HG02970 (cell line): ENCODE measurements around the gene AFF3.
"Not testable (repeated sequence)": the region's sequence is repeated elsewhere in the genome, so short reads cannot be mapped to it uniquely, and the experiment has no call there.

Experiments used
- ATAC-seq: cut with Tn5 transposase; IDR thresholded peaks from one replicate; pipeline ENCODE4 v1.9.1; 2021; ENCODE audit warnings: mild to moderate bottlenecking, moderate library complexity, moderate number of reproducible peaks; ENCODE audit not compliant: unreplicated experiment, low FRiP score

AFF3 gene

DNA sequence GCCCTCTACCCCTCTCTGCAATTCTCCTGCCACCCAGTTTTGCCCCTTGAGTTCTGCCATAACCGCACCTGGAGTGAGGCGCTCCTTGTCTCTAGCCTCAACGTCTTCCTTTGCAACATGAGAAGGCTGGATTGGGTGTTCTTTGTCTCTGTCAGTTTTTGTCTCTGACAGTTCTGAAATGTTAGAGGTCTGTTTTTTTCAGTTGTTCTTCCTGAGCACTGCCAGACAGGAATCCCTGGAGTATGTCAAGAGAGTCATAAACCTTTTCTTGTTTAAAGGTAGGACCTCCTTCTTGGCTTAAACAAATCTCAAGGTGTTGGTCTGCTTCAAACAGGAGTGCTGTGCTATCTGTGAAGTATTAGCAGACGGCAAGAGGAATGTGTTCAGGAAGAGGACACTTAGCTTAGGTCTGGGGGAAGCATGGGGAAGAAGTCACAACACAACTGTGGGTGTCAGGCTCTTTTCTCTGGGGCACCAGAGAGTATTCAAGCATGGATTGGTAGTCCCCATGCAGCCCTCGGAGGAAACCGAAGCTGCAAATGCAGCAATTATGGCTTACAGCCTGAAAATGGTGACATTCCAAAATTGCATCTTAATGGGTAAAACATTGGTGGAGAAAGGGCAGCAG, 32.3 kb downstream of the AFF3 start:
- no peak for ATAC-seq

DNA sequence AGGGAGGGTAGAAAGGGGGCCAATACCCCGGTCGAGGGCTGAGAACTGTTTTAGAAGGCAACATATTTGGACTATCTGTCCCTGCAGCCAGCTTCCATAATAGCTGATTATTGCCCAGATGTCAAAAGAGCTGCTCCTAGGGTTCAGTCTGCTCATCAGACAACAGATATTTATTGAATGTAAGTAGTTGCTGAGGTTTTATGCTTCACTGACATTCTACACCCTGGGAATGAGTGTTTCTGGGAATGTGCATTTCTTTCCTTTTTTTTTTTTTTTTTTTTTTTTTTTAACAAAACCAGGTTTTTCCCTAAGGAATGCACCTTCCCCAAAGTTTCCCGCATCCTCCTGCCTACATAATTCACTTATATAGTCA, 33.8 kb downstream of the AFF3 start:
- ATAC-seq = not testable (repeated sequence)

DNA sequence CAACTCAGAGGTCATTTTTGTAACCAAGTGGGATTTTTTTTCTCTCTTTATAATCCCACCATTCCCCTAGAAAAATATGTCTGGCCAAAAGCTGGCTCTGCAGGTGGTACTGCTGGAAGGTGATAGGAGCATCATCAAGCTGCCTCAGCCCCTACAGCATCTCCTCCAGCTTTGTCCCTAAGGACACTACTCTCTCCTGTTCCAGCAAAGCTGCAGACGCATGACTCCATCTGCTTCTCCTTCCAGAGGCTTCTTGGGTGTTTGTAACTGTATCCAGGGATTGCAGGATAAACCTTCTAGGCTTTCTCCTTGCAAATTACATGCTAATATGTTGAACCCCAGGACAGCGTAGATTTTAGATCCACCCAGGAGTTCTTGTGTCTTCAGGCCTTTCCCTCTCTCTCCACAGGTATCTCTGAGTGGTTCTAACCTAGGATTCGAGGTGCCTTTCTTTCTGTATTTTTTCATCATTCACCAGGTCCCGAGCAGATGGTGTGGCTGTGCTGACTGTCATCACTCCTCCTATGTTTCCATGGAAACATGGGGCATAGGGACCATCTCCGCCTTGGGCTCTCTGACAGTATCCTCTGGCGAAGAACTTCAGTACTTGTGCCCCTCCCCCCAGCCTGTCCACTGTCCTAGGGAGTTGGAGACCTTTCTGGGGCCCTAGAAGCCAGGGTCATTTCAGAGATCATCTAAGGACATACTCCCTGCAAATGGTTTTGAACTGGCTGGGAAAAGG, 34.3 kb downstream of the AFF3 start:
- ATAC-seq = no peak

DNA sequence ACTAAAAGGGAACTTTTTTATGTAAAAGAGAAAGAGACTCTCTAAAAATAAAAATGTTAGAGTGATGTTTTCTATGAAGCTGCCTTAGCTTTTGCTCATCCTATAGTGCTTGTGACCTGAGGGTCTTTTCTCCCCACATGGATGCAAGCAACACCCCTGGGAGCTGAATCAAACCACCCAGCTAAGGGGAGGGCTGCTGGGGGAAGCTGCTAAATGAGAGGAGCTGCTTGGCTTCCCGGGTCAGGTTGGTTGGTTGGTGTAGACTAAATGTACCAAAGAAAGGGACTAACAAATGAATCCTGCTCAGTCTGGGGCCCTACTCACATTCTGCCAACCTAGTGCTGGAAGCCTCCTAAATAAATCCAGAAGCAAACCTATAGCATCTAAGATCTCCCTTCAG, 35.0 kb downstream of the AFF3 start:
- ATAC-seq = no peak

- ATAC-seq = no peak
Measured at GRCh38 chr2:100106460-100106859, 35.9 kb downstream of the AFF3 start.

DNA sequence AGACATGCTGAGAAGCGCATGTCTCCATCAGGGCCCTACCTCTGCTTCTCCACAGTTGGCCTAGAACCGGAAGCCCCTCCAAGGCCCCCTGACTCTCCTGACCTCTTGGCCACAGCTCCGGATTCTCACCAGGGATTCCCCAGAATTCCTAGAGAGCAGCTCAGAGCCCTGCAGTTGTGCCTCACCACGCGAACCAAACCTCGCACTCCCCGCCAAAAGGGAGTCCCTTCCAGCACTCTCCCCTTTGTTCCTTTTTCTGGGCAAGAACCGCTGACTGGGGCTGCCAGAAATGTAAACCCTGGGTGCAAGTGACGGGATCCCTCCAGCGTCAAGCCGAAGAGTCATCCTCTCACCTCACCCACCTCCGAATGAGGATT, 36.7 kb downstream of the AFF3 start:
- ATAC-seq = no peak

DNA sequence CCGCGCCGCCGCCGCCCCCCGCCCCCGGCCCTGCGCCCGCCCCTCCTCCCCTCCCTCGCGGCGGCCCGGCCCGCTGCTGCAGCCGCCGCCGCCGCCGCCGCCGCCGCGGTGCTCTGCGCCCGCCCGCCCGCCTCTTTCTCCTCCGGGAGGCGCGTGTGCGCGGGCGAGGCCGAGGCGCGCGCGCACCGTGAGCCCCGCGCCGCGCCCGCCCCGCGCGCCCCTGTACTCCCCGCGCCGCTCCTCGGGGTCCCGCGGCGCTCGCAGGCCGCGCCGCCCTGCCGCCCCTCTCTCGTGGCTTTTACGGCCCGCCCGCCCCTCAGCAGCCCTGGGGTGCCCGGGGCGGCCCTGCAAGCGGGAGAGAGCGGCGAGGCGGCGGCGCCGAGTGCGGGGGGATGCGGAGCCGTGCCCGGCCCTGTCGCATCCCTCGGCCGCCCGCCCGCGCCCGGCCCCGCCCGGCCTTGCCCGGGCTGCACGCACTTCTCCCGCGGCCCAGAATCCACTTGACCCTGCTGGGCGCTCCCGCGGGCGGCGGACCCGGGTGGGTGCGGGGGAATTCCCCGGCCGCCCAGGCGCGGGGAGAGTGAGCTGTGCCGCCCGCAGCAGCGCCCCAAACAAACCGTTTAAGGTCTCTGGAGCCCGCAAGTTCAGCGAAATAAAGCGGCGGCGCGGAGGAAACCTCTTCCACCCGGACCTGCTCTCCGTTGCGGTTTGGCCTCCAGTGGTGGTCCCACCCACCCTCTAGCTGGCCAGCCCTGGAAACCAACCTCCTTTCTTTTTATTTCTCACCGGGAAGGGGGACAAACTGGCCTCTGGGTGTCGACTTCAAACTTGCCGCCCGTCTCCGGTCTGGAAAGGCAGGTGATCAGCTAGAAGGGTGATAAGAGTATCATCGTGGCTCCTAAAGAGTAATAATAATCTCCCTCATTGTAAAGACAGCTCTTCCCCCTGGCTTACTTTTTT, 37.4 kb downstream of the AFF3 start:
- no peak for ATAC-seq

GRCh38 chr2:100104265-100104664, 38.1 kb downstream of the AFF3 start:
- not testable (repeated sequence) for ATAC-seq

GRCh38 chr2:100103527-100104252, 38.7 kb downstream of the AFF3 start:
- ATAC-seq = not testable (repeated sequence)

DNA sequence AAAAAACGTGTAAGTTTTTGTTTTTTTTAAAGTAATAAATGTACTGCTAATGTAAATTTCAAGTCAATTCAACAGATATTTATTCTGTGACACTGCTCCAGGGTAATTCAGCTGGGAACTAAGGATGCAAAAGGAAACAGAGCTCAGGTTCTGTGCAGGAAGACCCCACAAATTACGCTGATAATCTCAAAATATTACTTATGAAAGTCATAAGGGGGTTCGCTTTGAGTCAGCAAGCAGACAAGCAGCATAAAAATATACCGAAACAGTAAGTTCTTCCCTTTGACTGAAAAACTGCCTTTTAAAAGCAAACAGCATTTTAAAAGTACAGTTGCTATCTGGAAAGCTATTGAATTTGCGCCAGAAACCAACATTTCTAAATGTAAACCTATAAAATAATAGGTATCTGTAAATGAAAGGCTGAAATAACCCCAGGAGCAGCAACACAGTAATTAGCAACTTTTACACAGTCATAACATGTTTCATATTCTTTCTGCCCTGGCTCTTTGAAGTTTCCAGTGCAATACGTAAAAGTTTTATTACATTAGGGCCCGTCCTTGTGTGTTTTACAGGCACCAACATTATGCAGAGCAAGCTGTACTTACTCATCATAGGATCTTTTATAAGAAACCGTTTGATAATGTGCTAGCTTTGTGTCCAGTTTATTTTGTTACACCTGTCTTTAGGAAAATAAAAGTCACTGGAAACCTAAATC, 39.8 kb downstream of the AFF3 start:
- ATAC-seq = not testable (repeated sequence)

- not testable (repeated sequence) for ATAC-seq
Measured at GRCh38 chr2:100098855-100099254, 43.5 kb downstream of the AFF3 start.

DNA sequence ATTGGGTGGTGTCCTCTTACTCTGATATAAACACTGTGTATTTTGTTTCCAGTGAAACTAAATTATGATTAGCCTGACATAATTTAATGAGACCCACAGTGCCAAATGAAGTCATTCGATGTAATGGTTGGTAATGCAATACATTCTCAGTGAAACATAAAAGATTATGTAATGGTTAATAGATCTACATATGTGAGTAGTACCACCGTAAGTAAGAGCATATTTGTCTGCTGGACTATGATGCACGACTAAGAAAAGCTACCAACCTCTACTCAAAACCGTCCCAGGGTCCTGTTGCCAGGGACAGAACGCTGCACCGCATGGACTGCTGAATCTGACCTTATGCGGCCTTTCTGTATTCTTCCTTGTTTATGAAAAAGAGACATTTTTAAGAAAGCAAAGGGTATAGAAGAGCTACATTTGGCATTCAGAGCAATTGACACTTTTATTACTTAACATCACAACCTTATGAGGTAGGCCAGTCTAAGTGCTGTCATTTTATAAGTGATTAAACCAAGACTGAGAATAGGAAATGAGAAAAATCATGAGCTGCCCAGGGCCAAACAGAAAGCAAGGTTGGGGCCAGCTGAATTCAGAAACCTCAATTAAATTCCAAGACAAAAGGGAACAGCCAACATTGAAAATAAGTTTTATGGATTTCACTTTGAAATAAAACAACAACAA, 44.6 kb downstream of the AFF3 start:
- ATAC-seq = not testable (repeated sequence)

DNA sequence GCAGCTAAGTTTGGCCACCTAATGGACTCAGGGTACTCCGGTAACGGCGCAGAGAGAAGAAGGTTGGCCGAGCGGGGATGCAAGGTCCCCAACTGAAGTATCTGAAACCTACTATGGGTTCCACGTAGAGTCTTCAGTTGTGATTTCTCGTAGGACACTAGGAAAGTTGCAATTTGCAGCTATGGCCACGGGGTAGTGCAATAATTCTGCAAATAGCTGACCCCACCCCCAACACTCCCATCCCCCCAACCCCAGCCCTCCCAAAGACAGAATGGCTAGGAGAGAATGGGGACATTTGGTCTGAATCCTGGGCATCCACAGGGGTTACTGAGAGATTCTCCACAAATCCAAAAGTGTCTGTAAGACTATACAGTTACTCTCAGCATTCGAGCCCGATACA, 46.5 kb downstream of the AFF3 start:
- ATAC-seq = not testable (repeated sequence)

- ATAC-seq = not testable (repeated sequence)
Measured at GRCh38 chr2:100091807-100092206, 50.6 kb downstream of the AFF3 start.

DNA sequence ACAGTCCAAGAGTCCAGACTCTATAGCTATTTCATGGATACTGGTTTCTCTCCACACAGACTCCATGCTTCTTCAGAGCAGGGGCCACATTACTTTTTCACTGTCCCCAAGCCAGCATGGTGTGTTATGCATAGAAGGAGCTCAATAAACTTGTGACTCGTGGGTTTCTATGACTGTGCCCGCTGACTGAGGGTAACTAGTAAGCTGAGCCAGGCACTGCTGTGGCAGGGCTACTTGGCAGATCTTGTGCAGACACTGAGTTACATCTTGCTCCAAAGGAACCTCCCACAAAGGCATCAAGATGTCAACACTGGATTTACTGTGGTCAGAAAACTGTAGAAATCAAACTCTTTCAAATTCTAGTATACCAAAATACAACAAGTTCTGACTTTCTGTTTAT, 56.6 kb downstream of the AFF3 start:
- not testable (repeated sequence) for ATAC-seq

DNA sequence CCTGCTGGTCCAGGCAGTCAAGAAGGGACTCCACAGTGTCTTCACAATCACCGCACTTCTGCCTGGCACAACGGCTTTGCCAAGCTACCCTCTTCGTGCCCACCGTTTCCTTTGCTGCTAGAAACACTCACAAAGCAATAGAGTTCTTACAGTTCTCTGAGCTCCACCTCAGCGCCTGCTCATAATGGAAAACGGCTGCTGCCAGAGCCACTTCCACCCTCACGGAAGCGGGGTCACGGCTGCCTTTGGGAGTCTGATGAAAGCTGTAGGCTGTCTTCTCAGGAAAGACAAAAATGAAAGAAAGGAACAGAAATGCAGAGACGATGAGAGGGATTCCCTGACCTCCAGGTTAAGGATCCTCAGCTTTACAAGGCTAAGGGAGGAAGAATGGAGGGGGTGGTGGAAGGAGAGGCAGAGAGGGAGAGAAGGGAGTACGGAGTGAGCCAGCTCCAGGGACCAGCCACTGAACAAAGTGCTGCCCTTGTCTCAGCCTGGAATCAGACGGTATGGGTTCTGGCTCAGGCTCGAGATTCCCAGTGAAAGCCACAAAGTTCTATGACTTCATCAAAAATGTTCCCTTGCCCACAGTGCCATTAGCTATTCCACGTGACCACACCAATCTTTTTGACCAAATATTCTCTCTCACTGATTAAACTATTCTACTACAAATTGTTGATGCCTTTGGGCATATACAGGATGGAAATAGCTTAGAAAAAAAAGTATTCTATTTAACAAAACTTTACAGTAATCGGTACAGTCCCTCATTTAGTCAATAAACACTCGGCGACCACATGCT, 58.8 kb downstream of the AFF3 start:
- ATAC-seq = not testable (repeated sequence)

DNA sequence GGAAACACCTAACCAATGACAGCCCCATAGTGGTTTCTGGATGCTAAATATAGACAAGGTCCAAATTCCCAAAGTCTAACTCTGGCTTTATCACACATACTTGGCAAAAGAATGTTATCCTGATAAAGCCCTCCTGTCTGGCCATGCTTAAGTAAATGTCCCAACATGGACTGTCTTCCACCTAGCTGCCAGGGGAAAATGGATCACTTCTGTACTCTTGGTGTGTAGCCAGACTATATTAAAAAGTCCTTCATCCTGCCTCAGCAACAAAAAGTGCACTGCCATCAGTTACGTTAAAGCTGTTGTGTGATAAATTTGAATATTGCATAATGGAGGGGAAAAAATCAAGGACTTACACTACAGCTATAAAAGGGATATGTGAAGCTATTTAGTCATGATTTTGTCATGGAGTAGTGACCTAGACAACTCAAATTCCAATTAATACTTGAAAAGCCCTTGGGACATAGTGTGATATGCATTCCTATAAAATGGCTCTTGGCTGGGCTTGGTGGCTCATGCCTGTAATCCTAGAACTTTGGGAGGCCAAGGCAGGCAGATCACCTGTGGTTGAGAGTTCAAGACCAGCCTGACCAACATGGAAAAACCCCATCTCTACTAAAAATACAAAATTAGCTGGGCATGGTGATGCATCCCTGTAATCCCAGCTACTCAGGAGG, 60.0 kb downstream of the AFF3 start:
- ATAC-seq = not testable (repeated sequence)

- no peak for ATAC-seq
Measured at GRCh38 chr2:100077935-100078334, 64.5 kb downstream of the AFF3 start.
